T-cell (primary cell): ENCODE data around the gene SKOR2. TPM values are rescaled to one million over a fixed set of nuclear protein-coding genes. Genes with fewer than 3 reads are reported as not detected.

ENCODE experiments used
- ATAC-seq, 4 experiments: fragments of 200-7000 bp in 3 of 4; fragments of 150-1000 bp in 1 of 4; cut with Tn5 transposase; replicated peaks in 1 of 4; 1 replicate in 3 of 4; 2 replicates in 1 of 4; pipeline ENCODE4 v1.10.0; 2021; ENCODE audit warnings: moderate library complexity in 3 of 4, mild to moderate bottlenecking in 2 of 4, moderate number of reproducible peaks in 1 of 4
- CTCF ChIA-PET, 2 donors: fragments of 300-600 bp; sonication (Branson Sonifier 250); formaldehyde crosslinking; loops; one replicate each; lab custom pipeline; 2022; ENCODE audit warnings: antibody characterized with exemption in 2 of 2; lab: Charles Lee
- POLR2A ChIA-PET, 2 donors: fragments of 300-600 bp; sonication (Branson Sonifier 250); formaldehyde crosslinking; loops; one replicate each; lab custom pipeline; 2022; ENCODE audit warnings: antibody characterized with exemption in 2 of 2; lab: Charles Lee
- DNase-seq, 35 experiments: peaks; one replicate each; pipeline versions ENCODE4 v3.0.0 to v3.0.0-alpha.2; 2013 to 2023
- H3K27ac ChIP-seq: one replicate; pipeline ENCODE4 v1.5.1; 2013; ENCODE audit warnings: low read length
- H3K27me3 ChIP-seq, 2 experiments: replicated peaks in 1 of 2; 1 replicate in 1 of 2; 2 replicates in 1 of 2; pipeline versions ENCODE4 v1.6.1 to v1.7.0; 2013; ENCODE audit warnings: low read length in 1 of 2, mixed read lengths in 1 of 2; ENCODE audit not compliant: control insufficient read depth in 2 of 2, insufficient read depth in 2 of 2; ENCODE audit errors: extremely low read depth in 1 of 2
- H3K36me3 ChIP-seq, 2 donors: 1 replicate in 1 of 2; 2 replicates in 1 of 2; pipeline versions ENCODE4 v1.6.1 to v1.7.0; 2013; ENCODE audit warnings: low read length in 1 of 2; ENCODE audit not compliant: control insufficient read depth in 2 of 2, insufficient read depth in 1 of 2; ENCODE audit errors: extremely low read depth in 1 of 2
- H3K4me1 ChIP-seq, 2 experiments: 1 replicate in 1 of 2; 2 replicates in 1 of 2; pipeline versions ENCODE4 v1.6.1 to v1.7.0; 2013; ENCODE audit warnings: low read length in 2 of 2, mixed read lengths in 1 of 2; ENCODE audit not compliant: insufficient read depth in 2 of 2, control insufficient read depth in 1 of 2; ENCODE audit errors: extremely low read depth in 1 of 2
- H3K4me3 ChIP-seq, 2 donors: 1 replicate in 1 of 2; 2 replicates in 1 of 2; pipeline versions ENCODE4 v1.5.1 to v1.7.0; 2013; ENCODE audit warnings: mild to moderate bottlenecking in 2 of 2, low read length in 1 of 2, moderate library complexity in 1 of 2; ENCODE audit not compliant: control insufficient read depth in 1 of 2; ENCODE audit errors: extremely low read depth in 1 of 2
- H3K9me3 ChIP-seq: 2 replicates; pipeline ENCODE4 v1.7.0; 2013
- H3K27ac Mint-ChIP-seq, 2 donors: one replicate each; pipeline ENCODE4 v1.8.0; 2020 to 2021; ENCODE audit warnings: mild to moderate bottlenecking in 2 of 2, mixed read lengths in 2 of 2
- H3K27me3 Mint-ChIP-seq, 2 donors: one replicate each; pipeline ENCODE4 v1.8.0; 2021 to 2022; ENCODE audit warnings: mixed read lengths in 2 of 2
- H3K36me3 Mint-ChIP-seq: one replicate; pipeline ENCODE4 v1.8.0; 2021; ENCODE audit warnings: mixed read lengths
- H3K4me1 Mint-ChIP-seq, 3 donors: one replicate each; pipeline ENCODE4 v1.8.0; 2020 to 2022; ENCODE audit warnings: mixed read lengths in 3 of 3, mild to moderate bottlenecking in 1 of 3
- H3K4me3 Mint-ChIP-seq, 3 donors: one replicate each; pipeline ENCODE4 v1.8.0; 2020 to 2022; ENCODE audit warnings: mild to moderate bottlenecking in 3 of 3, mixed read lengths in 3 of 3, moderate library complexity in 3 of 3
- H3K9me3 Mint-ChIP-seq, 3 donors: one replicate each; pipeline ENCODE4 v1.8.0; 2020 to 2022; ENCODE audit warnings: mixed read lengths in 3 of 3
- WGBS: methylation state at CpG from one replicate; pipeline ENCODE4 v1.1.5; 2013; ENCODE audit warnings: missing lambda C conversion rate; ENCODE audit not compliant: insufficient coverage; 5-methylcytosine and 5-hydroxymethylcytosine counted together
- total RNA-seq, 35 experiments: library from RNA in 6 of 35; stranded (reverse) in 6 of 35; fragments of 120-200 nt in 1 of 35; gene quantifications; one replicate each; pipeline versions ENCODE4 v1.2.1 to v1.2.4 and lab custom pipeline; 2013 to 2026

Gene SKOR2
- total RNA-seq, 5 donors from 2014 or later (not counting 1 experiment from before 2014, with no cell fraction given) = not detected

DNA sequence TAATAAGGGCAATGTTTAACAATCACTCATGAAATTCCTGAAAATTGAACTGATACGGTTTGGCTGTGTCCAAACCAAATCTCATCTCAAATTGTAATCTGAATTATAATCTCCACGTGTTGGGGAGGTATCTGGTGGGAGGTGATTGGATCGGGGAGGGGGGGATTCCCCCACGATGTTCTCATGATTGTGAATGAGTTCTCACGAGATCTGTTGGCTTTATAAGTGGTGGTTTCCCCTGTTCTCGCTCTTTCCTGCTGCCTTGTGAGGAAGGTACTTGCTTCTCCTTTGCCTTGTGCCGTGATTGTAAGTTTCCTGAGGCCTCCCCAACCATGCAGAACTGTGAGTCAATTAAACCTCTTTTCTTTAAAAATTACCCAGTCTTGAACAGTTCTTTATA, 34.0 kb upstream of the SKOR2 start:
- Histone ChIP-seq H3K27me3 (peaks cover 5 to 7% of the 10 kb centered on the region in 2 experiments), H3K9me3 (no peaks in the 10 kb centered on the region), H3K36me3 (no peaks in the 10 kb centered on the region), H3K4me3 (no peak overlapping the region), H3K27ac (no peak overlapping the region), H3K4me1 (no peaks in the 10 kb centered on the region)
- H3K27me3 Mint-ChIP-seq = peaks cover 18 to 27% of the 10 kb centered on the region in 2 donors
- H3K36me3 Mint-ChIP-seq = no peaks in the 10 kb centered on the region
- ChIA-PET CTCF (no interaction called here), POLR2A (interaction anchor here in 1 of 2 donors (0.7 kb wide), 1 partner anchor 146 kb away, joined by 4 read pairs; no protein-coding TSS in a partner anchor)
- no CpG with 5 or more reads among the region's 7 CpGs for WGBS
- H3K4me1 Mint-ChIP-seq = no peaks in the 10 kb centered on the region
- H3K9me3 Mint-ChIP-seq = no peaks in the 10 kb centered on the region
- H3K4me3 Mint-ChIP-seq = no peak overlapping the region
- DNase-seq = no peak
- no peak overlapping the region for H3K27ac Mint-ChIP-seq
- ATAC-seq = no peak

DNA sequence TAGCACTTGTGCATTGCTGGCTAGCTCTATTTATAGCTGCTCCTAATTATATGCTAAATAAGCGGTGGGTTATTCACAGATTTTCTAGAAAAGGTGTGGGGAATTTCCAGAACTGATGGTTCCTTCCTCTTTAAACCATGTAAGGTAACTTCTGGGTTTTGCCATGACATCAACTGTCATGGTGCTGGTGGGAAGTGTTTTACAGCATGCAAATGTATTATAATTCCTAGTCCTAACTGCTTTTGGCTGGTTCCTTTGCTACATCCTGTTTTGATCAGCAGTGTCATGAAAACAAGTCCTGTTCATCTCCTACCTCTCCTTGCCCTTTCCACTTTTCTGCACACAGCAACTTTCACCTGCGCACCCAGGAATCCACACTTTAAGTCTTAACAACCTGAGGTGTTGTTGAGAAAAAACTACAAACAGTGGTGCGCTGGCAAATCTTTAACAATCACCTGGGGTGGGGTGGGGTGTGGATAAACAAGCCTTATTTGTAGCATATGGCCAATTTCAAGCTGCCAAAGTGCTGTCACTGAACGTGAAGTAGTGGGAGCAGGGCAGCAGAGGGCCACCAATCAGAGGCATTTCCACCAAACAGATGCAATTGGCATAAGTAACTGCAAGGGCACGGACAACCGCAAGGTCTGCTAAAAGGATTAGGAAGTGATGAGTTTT, 33.4 kb upstream of the SKOR2 start:
- H3K36me3 ChIP-seq = no peaks in the 10 kb centered on the region
- H3K27me3 ChIP-seq = peaks cover 5 to 7% of the 10 kb centered on the region in 2 experiments
- no peaks in the 10 kb centered on the region for H3K4me1 ChIP-seq
- Mint-ChIP-seq H3K4me3 (no peak overlapping the region), H3K9me3 (no peaks in the 10 kb centered on the region), H3K36me3 (no peaks in the 10 kb centered on the region), H3K27me3 (peaks cover 18 to 24% of the 10 kb centered on the region in 2 donors), H3K4me1 (no peaks in the 10 kb centered on the region), H3K27ac (no peak overlapping the region)
- ATAC-seq = no peak
- WGBS = 92% methylated on average over 2 of the region's 6 CpGs
- no peak for DNase-seq
- H3K27ac ChIP-seq = no peak overlapping the region
- ChIA-PET CTCF (no interaction called here), POLR2A (no interaction called here)
- H3K4me3 ChIP-seq = no peak overlapping the region
- no peaks in the 10 kb centered on the region for H3K9me3 ChIP-seq

GRCh38 chr18:47283476-47283875, 32.0 kb upstream of the SKOR2 start:
- H3K4me3 Mint-ChIP-seq = no peak overlapping the region
- no CpG with 5 or more reads among the region's 5 CpGs for WGBS
- H3K9me3 Mint-ChIP-seq = no peaks in the 10 kb centered on the region
- Histone ChIP-seq H3K4me1 (no peaks in the 10 kb centered on the region), H3K27me3 (peaks cover 5 to 6% of the 10 kb centered on the region in 2 experiments), H3K36me3 (no peaks in the 10 kb centered on the region), H3K4me3 (no peak overlapping the region), H3K27ac (no peak overlapping the region), H3K9me3 (no peaks in the 10 kb centered on the region)
- ChIA-PET CTCF (no interaction called here), POLR2A (no interaction called here)
- H3K27ac Mint-ChIP-seq = no peak overlapping the region
- no peaks in the 10 kb centered on the region for H3K36me3 Mint-ChIP-seq
- no peaks in the 10 kb centered on the region for H3K4me1 Mint-ChIP-seq
- peaks cover 13 to 25% of the 10 kb centered on the region in 2 donors for H3K27me3 Mint-ChIP-seq
- peak in 1 of 35 experiments; percentile 9 for DNase-seq
- ATAC-seq = no peak

DNA sequence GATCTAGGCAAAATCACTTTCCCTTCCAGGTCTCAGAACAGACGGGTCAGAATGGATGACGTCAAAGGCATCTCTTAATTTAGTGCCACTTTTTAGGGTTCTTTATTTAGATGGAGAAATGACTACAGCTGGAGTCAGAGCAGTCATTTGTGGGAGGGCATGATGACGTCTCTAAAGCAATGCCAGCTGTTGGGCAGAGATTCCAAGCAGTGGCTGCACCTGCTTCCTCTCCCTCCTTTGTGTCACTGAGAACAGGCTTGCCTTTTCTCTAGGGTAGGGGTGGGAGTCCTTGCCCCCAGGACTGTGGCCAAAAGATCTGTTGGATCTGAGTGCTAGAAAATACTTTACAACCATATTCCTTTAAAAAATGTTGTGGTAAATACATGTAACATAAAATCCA, 28.7 kb upstream of the SKOR2 start:
- ATAC-seq (no peak), DNase-seq (no peak)
- no peak overlapping the region for H3K4me3 ChIP-seq
- no peaks in the 10 kb centered on the region for H3K36me3 ChIP-seq
- WGBS = 20% methylated on average over 1 of the region's 3 CpGs
- H3K27me3 ChIP-seq = peaks cover 0 to 5% of the 10 kb centered on the region in 2 experiments
- no peaks in the 10 kb centered on the region for H3K36me3 Mint-ChIP-seq
- peaks cover 19 to 24% of the 10 kb centered on the region in 2 donors for H3K27me3 Mint-ChIP-seq
- POLR2A ChIA-PET = no interaction called here
- H3K9me3 ChIP-seq = no peaks in the 10 kb centered on the region
- no peak overlapping the region for H3K27ac ChIP-seq
- H3K4me1 ChIP-seq = no peaks in the 10 kb centered on the region
- peaks cover 0 to 4% (median 0%) of the 10 kb centered on the region in 3 donors for H3K9me3 Mint-ChIP-seq
- H3K4me1 Mint-ChIP-seq = no peaks in the 10 kb centered on the region
- CTCF ChIA-PET = interaction anchor here in 1 of 2 donors (0.6 kb wide), 1 partner anchor 1615 kb away, joined by 5 read pairs; no protein-coding TSS in a partner anchor
- no peak overlapping the region for H3K27ac Mint-ChIP-seq
- no peak overlapping the region for H3K4me3 Mint-ChIP-seq

- H3K9me3 ChIP-seq = no peaks in the 10 kb centered on the region
- peaks cover 23 to 31% of the 10 kb centered on the region in 2 donors for H3K27me3 Mint-ChIP-seq
- no peak overlapping the region for H3K27ac Mint-ChIP-seq
- no peaks in the 10 kb centered on the region for H3K36me3 Mint-ChIP-seq
- no peak overlapping the region for H3K4me3 ChIP-seq
- no peak overlapping the region for H3K4me3 Mint-ChIP-seq
- H3K9me3 Mint-ChIP-seq = peaks cover 0 to 4% (median 0%) of the 10 kb centered on the region in 3 donors
- DNase-seq (no peak), ATAC-seq (no peak)
- H3K4me1 ChIP-seq = no peaks in the 10 kb centered on the region
- H3K27ac ChIP-seq = no peak overlapping the region
- WGBS = 59% methylated on average over 3 of the region's 9 CpGs
- H3K4me1 Mint-ChIP-seq = no peaks in the 10 kb centered on the region
- H3K36me3 ChIP-seq = no peaks in the 10 kb centered on the region
- peaks cover 0 to 2% of the 10 kb centered on the region in 2 experiments for H3K27me3 ChIP-seq
- POLR2A ChIA-PET = no interaction called here
- CTCF ChIA-PET = no interaction called here
Measured at GRCh38 chr18:47274961-47275360, 23.5 kb upstream of the SKOR2 start.

DNA sequence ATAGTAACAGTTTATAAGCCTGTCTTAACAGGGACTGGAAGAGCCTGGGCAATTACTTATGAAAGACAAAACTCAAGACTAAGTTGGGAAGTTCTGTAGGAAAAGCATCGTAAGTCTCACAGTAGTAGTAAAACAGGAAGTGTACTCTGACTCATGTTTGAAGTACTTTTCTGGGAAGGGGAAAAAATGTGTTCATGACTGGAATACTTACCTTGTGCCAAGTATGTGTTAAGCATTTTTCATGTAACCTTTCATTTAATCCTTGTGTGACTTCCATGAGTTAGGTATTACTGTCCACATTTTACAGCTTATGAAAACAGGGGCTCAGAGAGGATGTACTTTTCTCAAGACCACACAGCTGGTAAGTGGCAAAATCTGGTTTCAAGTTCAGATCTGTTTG, 13.7 kb upstream of the SKOR2 start:
- ChIA-PET POLR2A (interaction anchor here in 1 of 2 donors (0.5 kb wide), 1 partner anchor 1104 kb away, joined by 3 read pairs; no protein-coding TSS in a partner anchor), CTCF (no interaction called here)
- no peak for DNase-seq
- Mint-ChIP-seq H3K4me1 (peaks cover 0 to 18% (median 6%) of the 10 kb centered on the region in 3 donors), H3K36me3 (no peaks in the 10 kb centered on the region), H3K4me3 (no peak overlapping the region), H3K27ac (no peak overlapping the region), H3K9me3 (peaks cover 0 to under 1% (median 0%) of the 10 kb centered on the region in 3 donors), H3K27me3 (peaks cover 51 to 57% of the 10 kb centered on the region in 2 donors)
- no peaks in the 10 kb centered on the region for H3K9me3 ChIP-seq
- 17% methylated on average over 1 of the region's 1 CpG for WGBS
- no peaks in the 10 kb centered on the region for H3K4me1 ChIP-seq
- H3K27me3 ChIP-seq = peaks cover 5 to 50% of the 10 kb centered on the region in 2 experiments
- ATAC-seq = no peak
- H3K4me3 ChIP-seq = no peak overlapping the region
- H3K36me3 ChIP-seq = no peaks in the 10 kb centered on the region
- no peak overlapping the region for H3K27ac ChIP-seq
